ENCODE data around the gene ADIRF. TPM values are rescaled to one million over a fixed set of nuclear protein-coding genes. Genes with fewer than 3 reads are reported as not detected.
A peak's percentile ranks its signal among the peaks of the same experiment; 100 is the strongest.

The ADIRF gene
- total RNA-seq, 1 donor from 2014 or later: not detected

DNA sequence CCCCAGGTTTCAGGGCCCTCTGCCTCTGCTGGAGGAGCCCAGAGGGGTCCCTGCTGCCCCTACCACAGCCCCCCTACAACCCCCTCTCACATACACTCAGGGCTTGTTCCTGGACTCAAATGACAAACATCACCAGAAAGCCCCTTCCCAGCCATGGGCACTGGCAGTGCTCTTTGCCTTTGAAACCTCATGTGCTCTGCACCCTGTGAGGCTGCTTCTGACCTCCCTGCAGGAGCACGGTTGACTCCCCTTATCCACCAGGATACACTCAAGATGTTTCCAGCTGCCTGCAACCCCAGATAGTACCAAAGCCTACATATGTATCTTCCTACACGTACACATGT, 3.5 kb upstream of the ADIRF start:
- no peak for FAIRE-seq
- H3K9ac ChIP-seq (ENCODE audit: low read length): no peak overlapping the region
- peaks cover 9% of the 10 kb centered on the region for H3K27me3 Mint-ChIP-seq (ENCODE audit: low read depth, unreplicated experiment)
- no peaks in the 10 kb centered on the region for H3K79me2 ChIP-seq (ENCODE audit: insufficient read depth, low read length)
- no peak for DNase-seq (ENCODE audit: low read depth)
- no peaks in the 10 kb centered on the region for H3K9me3 Mint-ChIP-seq (ENCODE audit: unreplicated experiment)
- H3K27ac ChIP-seq (ENCODE audit: low read depth, low read length): no peak overlapping the region
- H3K9me3 ChIP-seq (ENCODE audit: insufficient read depth, low read depth, low read length): no peaks in the 10 kb centered on the region
- H3K4me3 ChIP-seq (ENCODE audit: insufficient read depth, low read depth, low read length): no peak overlapping the region
- no peaks in the 10 kb centered on the region for H3K27me3 ChIP-seq (ENCODE audit: insufficient read depth, low read length)
- no peak overlapping the region for H3K4me2 ChIP-seq (ENCODE audit: low read length)
- H3K27ac Mint-ChIP-seq (ENCODE audit: unreplicated experiment): no peak overlapping the region
- H3K4me1 ChIP-seq (ENCODE audit: insufficient read depth, low read length): peaks cover 29% of the 10 kb centered on the region
- H4K20me1 ChIP-seq (ENCODE audit: insufficient read depth, low read length): no peaks in the 10 kb centered on the region
- TF ChIP-seq, protein P1, sequence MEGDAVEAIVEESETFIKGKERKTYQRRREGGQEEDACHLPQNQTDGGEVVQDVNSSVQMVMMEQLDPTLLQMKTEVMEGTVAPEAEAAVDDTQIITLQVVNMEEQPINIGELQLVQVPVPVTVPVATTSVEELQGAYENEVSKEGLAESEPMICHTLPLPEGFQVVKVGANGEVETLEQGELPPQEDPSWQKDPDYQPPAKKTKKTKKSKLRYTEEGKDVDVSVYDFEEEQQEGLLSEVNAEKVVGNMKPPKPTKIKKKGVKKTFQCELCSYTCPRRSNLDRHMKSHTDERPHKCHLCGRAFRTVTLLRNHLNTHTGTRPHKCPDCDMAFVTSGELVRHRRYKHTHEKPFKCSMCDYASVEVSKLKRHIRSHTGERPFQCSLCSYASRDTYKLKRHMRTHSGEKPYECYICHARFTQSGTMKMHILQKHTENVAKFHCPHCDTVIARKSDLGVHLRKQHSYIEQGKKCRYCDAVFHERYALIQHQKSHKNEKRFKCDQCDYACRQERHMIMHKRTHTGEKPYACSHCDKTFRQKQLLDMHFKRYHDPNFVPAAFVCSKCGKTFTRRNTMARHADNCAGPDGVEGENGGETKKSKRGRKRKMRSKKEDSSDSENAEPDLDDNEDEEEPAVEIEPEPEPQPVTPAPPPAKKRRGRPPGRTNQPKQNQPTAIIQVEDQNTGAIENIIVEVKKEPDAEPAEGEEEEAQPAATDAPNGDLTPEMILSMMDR (IDR thresholded peaks at IDR 0.05; ENCODE audit: insufficient read depth, low read depth, low read length): no peak
- no peak for TF ChIP-seq EZH2 (IDR thresholded peaks at IDR 0.05; ENCODE audit: insufficient read depth, low read length)
- H3K4me3 Mint-ChIP-seq (ENCODE audit: unreplicated experiment): no peak overlapping the region
- no peak overlapping the region for H2AFZ ChIP-seq (ENCODE audit: low read depth, low read length)
- peaks cover 8% of the 10 kb centered on the region for H3K4me1 Mint-ChIP-seq (ENCODE audit: low read depth, unreplicated experiment)
- H3K36me3 ChIP-seq (ENCODE audit: insufficient read depth, low read length): no peaks in the 10 kb centered on the region
- peaks cover 3% of the 10 kb centered on the region for H3K36me3 Mint-ChIP-seq (ENCODE audit: low read depth, unreplicated experiment)

DNA sequence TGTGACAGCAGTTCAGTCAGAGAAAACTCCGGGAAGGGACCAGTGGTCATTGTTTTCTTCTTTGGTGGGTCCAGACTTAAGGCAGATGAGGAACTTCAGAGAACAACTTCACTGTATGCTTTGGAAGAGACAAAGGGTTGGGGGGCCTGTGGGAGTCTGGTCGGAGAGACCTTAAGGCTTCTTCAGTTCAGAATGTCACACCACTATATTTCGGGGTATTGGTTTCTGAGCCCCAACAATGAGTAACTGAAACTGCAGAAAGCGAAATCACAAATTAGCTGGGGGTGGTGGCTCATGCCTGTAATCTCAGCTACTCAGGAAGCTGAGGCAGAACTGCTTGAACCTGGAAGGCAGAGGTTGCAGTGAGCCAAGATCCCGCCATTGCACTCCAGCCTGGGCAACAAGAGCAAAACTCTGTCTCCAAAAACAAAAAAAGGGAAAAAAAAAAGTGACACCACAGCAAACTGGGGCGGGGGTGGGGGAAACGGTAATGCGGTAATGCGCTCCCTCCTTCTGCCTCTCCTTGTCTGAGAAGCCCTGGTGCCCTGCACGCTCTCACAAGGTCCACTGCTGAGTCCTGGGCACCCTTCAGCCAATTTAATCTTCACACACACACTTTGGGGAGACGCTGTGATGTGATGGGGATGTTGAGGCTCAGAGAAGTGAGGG, 2.2 kb upstream of the ADIRF start:
- Mint-ChIP-seq H3K36me3 (ENCODE audit: low read depth, unreplicated experiment) (peaks cover 3% of the 10 kb centered on the region), H3K27me3 (ENCODE audit: low read depth, unreplicated experiment) (peaks cover 12% of the 10 kb centered on the region), H3K9me3 (ENCODE audit: unreplicated experiment) (no peaks in the 10 kb centered on the region), H3K27ac (ENCODE audit: unreplicated experiment) (no peak overlapping the region), H3K4me3 (ENCODE audit: unreplicated experiment) (no peak overlapping the region), H3K4me1 (ENCODE audit: low read depth, unreplicated experiment) (peaks cover 9% of the 10 kb centered on the region)
- FAIRE-seq: no peak
- Histone ChIP-seq H2AFZ (ENCODE audit: low read depth, low read length) (peak overlapping the region; percentile 92), H3K27ac (ENCODE audit: low read depth, low read length) (no peak overlapping the region), H4K20me1 (ENCODE audit: insufficient read depth, low read length) (no peaks in the 10 kb centered on the region), H3K4me1 (ENCODE audit: insufficient read depth, low read length) (peaks cover 35% of the 10 kb centered on the region), H3K9ac (ENCODE audit: low read length) (no peak overlapping the region), H3K4me3 (ENCODE audit: insufficient read depth, low read depth, low read length) (no peak overlapping the region), H3K79me2 (ENCODE audit: insufficient read depth, low read length) (no peaks in the 10 kb centered on the region), H3K36me3 (ENCODE audit: insufficient read depth, low read length) (no peaks in the 10 kb centered on the region), H3K4me2 (ENCODE audit: low read length) (peak overlapping the region; percentile 57), H3K27me3 (ENCODE audit: insufficient read depth, low read length) (no peaks in the 10 kb centered on the region), H3K9me3 (ENCODE audit: insufficient read depth, low read depth, low read length) (no peaks in the 10 kb centered on the region)
- DNase-seq (ENCODE audit: low read depth): no peak
- TF ChIP-seq EZH2 (IDR thresholded peaks at IDR 0.05; ENCODE audit: insufficient read depth, low read length): no peak
- TF ChIP-seq, protein P1 (IDR thresholded peaks at IDR 0.05; ENCODE audit: insufficient read depth, low read depth, low read length): no peak

DNA sequence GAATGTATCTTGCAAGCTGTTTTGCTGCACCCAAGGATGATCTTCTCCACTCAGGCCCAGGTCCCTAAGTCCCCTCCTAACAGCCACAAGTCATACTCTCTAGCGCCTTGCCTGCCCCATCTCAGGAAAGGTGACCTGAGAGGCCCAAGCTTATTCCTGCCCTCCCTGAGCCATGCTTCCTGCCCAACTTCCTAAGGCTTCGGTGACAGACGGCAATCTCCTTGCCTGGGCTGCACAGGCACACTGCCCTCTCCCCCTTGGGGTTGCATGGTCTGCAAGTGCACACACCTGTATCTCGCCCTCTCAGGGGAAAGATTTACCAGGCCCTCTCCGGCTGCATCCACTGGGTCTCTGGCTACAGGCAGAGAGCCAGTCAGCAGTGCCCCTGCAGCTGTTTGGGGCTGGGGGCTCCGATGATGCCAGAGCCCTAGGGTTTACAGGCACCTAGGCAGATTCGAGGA, 771 bp upstream of the ADIRF start:
- H3K4me3 ChIP-seq (ENCODE audit: insufficient read depth, low read depth, low read length): no peak overlapping the region
- peaks cover 14% of the 10 kb centered on the region for H3K4me1 Mint-ChIP-seq (ENCODE audit: low read depth, unreplicated experiment)
- no peak for FAIRE-seq

More for the DNA sequence above, 771 bp upstream of the ADIRF start:
- no peak overlapping the region for H3K9ac ChIP-seq (ENCODE audit: low read length)
- H3K27ac ChIP-seq (ENCODE audit: low read depth, low read length): no peak overlapping the region
- no peak overlapping the region for H2AFZ ChIP-seq (ENCODE audit: low read depth, low read length)
- DNase-seq (ENCODE audit: low read depth): no peak
- Mint-ChIP-seq H3K9me3 (ENCODE audit: unreplicated experiment) (no peaks in the 10 kb centered on the region), H3K4me3 (ENCODE audit: unreplicated experiment) (no peak overlapping the region), H3K27ac (ENCODE audit: unreplicated experiment) (no peak overlapping the region), H3K36me3 (ENCODE audit: low read depth, unreplicated experiment) (peaks cover 3% of the 10 kb centered on the region), H3K27me3 (ENCODE audit: low read depth, unreplicated experiment) (peaks cover 20% of the 10 kb centered on the region)
- H3K27me3 ChIP-seq (ENCODE audit: insufficient read depth, low read length): no peaks in the 10 kb centered on the region
- H3K79me2 ChIP-seq (ENCODE audit: insufficient read depth, low read length): no peaks in the 10 kb centered on the region
- H3K4me2 ChIP-seq (ENCODE audit: low read length): peak overlapping the region; percentile 95
- no peaks in the 10 kb centered on the region for H3K36me3 ChIP-seq (ENCODE audit: insufficient read depth, low read length)
- peaks cover 44% of the 10 kb centered on the region for H3K4me1 ChIP-seq (ENCODE audit: insufficient read depth, low read length)
- no peaks in the 10 kb centered on the region for H3K9me3 ChIP-seq (ENCODE audit: insufficient read depth, low read depth, low read length)
- H4K20me1 ChIP-seq (ENCODE audit: insufficient read depth, low read length): no peaks in the 10 kb centered on the region
- TF ChIP-seq, protein P1 (IDR thresholded peaks at IDR 0.05; ENCODE audit: insufficient read depth, low read depth, low read length): no peak

Measured in astrocyte (in vitro differentiated cells and primary cell).